GM18499 (cell line): ENCODE results near the gene ZNF462.
"Not testable (repeated sequence)": the region's sequence is repeated elsewhere in the genome, so short reads cannot be mapped to it uniquely, and the experiment has no call there.

ENCODE experiments used
- ATAC-seq: cut with Tn5 transposase; IDR thresholded peaks from one replicate; pipeline ENCODE4 v1.9.1; 2021; ENCODE audit warnings: moderate number of reproducible peaks; ENCODE audit not compliant: insufficient read depth, unreplicated experiment

ZNF462 gene

DNA sequence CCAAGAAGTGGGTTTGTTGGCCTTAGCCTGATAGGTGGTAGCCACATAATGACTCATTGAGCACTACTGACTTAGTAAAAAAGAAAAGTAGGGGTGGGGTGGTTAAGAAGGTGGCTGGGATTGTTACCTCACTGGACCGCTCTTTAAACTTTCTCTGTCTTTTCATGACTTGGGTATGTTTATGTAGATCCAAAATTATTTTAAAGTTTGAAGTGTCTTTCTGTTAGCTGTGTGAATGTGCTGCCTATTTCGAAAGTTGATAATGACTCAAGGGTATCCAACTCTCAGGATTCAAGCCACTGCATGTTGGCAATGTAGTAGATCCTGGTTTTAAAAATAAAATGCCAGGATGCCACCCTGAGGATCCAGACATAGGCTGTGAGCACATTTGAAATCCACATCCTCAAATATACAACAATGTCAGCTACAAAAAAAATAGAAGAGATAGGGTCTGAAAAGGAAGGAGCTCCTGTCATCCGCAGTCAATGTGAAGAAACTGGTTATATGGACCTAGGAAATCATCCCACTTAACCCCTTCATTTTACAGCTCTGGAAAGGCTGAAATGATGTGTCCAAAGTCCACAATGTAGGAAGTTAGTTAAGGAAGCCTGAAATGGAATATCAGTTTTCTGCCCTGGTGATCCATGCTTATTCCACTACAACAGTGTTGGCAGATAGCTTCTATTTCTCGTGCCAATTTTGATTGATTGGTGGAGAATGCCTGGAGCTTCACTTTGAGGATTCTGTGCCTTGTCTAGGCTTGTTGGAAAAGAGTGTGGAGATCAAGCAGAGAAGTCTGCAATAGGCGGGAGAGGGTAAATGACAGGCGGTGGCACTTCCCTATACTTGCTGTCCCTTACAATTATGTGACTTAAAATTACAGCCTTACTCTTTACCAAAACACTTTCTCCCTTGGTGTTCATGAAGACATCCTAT lies 23.4 kb downstream of the ZNF462 start:
- no peak for ATAC-seq

DNA sequence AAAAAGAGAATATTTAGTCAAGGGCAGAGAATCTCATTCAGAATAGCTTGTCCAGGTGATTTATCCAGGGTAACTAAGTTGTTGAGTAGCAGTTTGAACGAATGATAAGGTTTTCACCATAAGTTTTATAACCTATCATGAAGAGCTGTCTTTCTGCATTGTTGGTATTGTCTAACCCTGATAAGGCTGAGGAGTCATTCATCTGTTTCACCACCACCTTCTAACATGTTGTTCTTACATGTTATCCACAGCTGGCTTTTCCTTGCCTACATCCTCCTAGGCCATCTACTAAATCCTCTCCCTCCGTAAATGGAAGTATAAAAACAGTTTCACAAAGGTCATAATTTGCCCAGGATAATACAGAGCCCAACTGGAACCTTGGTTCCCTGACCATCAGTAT lies 24.1 kb downstream of the ZNF462 start:
- no peak for ATAC-seq

- no peak for ATAC-seq
Measured at GRCh38 chr9:106889061-106889590, 26.2 kb downstream of the ZNF462 start.

- ATAC-seq = no peak
Measured at GRCh38 chr9:106890608-106891007, 27.6 kb downstream of the ZNF462 start.

- ATAC-seq = no peak
Measured at GRCh38 chr9:106891286-106891685, 28.3 kb downstream of the ZNF462 start.

- ATAC-seq = no peak
Measured at GRCh38 chr9:106892632-106893031, 29.7 kb downstream of the ZNF462 start.

GRCh38 chr9:106893088-106893487 lies 30.1 kb downstream of the ZNF462 start:
- ATAC-seq = no peak

DNA sequence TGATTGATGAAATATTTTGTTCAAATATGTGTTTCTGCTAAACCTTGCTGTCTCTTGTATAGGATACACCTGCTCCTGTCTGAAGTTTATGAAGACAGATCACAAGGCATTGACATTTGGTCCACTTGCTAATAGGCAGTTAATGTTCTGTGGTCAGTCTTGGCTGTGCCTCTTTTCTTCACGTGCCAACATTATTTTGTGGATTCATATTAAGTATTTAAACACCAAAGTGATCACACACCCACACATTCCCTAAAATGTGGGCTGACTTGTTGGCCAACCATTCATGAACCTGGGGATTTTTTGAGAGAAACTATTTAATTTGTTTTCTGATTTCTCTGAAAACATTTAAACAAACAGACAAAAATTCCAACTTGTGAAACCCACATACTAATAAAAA lies 33.7 kb downstream of the ZNF462 start:
- ATAC-seq = no peak

GRCh38 chr9:106897236-106897635 lies 34.3 kb downstream of the ZNF462 start:
- no peak for ATAC-seq

DNA sequence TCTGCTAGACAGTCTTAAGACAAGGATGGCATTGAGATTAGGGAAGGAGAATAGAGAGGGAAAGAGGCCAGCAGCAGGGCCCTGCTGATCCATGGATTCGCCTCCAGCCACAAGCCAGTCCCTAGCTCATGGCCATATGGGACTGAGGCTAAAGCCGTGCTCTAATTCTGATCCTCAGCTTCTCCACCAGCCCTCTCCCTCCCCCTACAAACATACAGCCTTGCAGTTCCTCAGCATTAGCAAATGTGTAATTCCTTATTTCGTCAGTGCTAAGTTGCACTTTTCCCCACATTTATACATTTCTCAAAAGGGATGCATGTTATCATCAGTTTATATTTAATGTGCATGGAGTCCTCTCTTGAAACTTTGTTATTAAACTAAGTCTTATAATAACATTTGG lies 34.8 kb downstream of the ZNF462 start:
- no peak for ATAC-seq

GRCh38 chr9:106900523-106900922 lies 37.6 kb downstream of the ZNF462 start:
- not testable (repeated sequence) for ATAC-seq

GRCh38 chr9:106906129-106906528 lies 43.2 kb downstream of the ZNF462 start:
- ATAC-seq = no peak

GRCh38 chr9:106911951-106912350 lies 49.0 kb downstream of the ZNF462 start:
- ATAC-seq = no peak

DNA sequence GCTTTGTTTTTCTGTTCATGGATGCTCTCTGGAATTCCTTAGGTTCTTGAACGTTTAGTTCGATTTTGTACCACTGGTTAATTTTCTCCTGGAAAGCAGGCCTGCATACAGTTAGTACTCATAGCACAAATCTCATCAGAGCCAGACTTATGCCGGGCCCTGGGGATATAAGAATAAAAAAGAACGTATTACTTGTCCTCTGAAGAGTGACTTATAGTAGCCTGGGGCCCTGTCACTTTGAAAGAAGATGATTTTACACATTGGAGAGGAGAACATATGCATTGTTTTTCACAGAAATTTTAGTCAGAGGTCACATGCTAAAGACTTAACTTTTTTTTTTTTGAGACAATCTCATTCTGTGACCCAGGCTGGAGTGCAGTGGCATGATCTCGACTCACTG lies 50.3 kb downstream of the ZNF462 start:
- ATAC-seq = no peak

DNA sequence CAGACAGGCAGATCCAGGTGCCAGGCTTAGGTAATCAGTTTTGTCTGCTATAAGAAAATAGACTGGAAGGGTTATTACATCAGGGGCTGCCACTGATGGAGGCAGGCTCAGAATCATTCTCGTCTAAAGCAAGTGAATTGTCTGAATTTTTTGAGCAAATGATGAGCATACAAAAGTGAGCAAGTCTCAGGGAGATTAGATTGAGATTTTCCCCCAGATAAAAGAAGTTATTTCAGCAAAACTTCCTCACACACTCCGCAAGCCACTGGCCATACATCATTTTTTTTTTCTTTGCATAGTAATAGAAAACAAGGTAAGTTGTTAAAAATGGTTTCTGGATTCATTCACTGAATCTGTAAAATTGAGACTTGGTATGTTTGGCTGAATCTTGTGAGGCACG lies 52.9 kb downstream of the ZNF462 start:
- no peak for ATAC-seq

DNA sequence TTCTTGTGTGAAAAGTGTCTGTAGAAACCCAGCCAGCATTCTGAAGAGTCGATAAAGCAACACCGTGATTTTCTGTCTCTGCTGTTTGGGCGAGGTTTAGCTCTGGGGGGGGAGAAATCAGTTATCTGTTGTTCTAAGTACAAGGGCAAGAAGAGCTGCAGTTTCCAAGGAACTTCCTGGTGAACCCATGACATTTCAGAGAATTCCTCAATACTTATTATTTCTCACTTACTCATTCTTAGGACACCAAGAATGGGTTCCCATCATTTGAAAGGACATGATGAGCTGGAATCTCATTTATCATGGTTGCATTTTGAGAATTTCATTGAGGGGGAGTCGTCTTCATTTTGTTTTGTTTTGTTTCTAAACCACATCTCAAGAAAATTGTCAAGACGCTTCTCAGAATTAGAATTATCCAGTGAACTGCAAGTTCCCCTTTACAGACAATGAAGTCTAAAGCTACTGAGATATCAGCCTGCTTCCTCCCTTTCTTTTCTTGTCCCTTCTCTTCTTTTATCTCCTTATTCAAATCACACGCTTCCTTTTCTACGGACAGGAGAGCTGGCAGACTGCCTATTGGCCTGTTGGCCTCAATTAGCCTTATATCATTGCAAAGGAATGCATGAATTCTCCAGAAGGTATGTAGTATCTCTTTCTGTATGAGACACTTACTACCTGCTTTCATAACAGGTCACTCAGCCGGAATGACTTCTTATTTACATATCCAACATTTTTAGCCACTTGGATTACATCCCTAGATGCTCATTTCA lies 53.7 kb downstream of the ZNF462 start:
- no peak for ATAC-seq

DNA sequence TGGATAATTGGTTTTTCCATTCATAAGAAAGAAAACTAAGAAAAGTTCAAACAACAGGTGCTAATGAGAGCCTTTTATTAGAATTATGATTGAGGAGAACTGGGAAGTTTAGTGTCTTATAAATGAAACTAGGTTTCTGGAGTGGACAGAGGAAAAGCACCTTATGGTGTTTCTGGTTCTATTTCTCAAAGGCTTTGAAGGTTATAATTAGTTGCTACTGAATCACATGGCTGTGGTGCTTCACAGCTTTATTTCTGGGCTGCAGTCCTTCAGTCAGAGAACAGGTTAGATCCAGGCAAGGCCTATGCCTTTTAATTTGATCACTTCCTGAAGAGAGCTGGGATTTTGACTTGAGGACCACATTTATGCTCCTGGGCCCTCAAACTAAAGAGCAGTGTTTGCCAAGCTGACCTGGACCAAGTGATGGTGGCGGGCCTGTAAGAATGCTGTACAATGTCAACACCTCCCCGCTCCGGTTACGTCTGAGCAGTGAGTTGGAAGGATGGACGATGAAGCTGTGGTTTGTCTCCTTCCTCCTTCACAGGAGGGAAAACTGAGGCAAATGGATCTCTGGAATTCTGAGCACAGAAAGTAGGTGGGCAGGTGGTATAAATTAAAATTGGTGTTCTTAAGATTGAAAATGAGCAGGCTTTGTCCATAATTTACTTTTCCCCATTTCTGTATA lies 56.0 kb downstream of the ZNF462 start:
- no peak for ATAC-seq

GRCh38 chr9:106920091-106920490 lies 57.1 kb downstream of the ZNF462 start:
- no peak for ATAC-seq

DNA sequence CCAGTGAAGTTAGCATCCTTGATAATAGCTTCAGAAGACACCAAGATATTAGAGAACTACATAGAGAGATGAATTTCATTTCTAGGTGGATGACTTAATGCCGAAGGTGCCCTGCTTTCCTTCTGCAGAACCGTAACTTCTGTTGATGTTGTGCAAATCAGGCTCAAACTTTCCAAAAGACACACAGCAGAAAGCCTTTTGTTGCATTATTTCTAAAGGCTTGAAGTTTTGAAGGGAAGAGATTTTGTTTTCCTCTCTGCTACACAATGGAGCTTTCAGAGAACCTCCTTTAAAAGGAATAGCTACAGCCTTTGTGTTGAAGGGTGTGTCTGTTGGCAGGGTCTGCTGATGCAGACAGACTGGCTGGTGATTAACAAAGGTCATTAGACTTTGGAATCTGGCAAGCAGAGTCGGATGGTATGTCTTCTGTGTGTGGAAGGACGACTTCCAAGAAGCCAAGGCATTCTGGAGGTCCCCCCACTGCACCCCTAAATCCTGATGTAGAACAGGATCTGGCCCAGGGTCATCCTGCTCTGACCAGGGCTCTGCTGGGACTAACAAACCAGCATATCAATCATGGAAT lies 57.8 kb downstream of the ZNF462 start:
- ATAC-seq = no peak

DNA sequence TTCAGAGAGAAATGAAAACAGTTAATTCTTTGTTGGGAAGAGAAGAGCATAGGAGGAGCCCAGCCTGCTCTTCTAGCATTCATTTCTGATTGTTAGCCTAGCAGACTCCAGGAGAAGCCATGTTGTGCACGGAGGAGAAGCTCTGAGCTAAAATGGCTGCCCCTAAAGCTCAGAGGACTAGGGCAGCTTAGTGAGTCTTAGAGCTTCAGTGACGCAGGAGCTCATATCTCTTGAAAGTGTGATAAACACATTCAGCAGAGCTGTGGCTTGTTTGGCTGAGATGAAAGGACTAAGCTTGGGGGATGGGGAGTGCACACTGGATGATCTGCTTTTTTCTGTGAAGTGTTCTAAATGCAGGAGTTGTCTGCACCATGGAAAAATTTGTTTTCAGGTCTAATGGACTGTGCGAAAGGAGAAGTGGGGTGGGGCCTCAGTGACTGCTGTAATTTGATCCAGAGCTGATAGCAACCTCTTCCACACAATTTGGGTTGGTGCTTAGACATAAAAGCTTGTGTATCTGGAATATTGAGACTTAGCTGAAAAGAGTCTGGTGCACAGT lies 58.5 kb downstream of the ZNF462 start:
- ATAC-seq = no peak
